NCI-H1694 (cell line): ENCODE results near the gene MARCHF4.

Experiments used
- DNase-seq: peaks from one replicate; lab custom pipeline; 2025; lab: John Stamatoyannopoulos, UW

Gene MARCHF4

DNA sequence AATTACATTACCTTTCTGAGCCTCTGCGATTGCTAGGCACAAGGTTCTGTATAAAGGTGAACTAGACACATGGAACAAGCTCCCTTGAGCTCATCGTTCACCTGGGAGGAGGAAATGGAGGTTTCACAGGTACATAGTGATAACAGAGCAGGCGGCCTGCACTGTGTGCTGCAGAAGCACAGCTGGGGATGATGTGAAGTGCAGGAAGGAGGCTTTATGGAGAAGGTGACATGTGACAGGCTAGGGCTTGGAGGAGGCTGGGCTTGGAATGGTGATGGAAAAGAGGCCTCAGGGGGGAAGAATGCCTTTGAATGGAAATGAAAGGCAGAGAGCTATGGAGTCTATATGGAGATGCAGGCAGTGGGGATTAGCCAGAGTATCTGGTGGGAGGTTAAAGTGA lies 22.9 kb downstream of the MARCHF4 start:
- DNase-seq = no peak

DNA sequence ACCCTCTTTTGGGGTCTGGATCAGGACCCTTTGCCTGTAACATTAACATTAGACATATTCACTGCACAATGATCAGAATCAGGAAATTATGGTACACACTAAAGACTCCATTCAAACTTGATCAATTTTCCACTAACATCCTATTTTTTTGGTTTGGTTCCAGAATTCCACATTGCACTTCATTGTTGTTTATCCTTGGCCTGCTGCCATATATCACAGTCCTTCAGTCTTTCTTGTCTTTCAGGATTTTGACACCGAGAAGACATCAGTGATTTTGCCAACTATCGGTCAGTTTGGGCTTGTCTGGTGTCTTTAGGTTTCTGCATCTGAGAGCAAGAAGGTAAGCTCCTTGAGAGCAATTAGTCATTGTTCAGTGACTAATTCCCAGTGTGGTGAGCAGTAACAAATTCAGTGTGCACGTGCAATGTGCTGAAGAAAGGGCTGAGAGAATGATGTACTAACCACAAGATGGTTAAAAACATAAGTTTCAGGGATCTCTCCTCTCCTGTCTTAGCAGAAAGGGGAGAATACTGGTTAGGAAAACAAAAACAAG lies 23.5 kb downstream of the MARCHF4 start:
- no peak for DNase-seq

DNA sequence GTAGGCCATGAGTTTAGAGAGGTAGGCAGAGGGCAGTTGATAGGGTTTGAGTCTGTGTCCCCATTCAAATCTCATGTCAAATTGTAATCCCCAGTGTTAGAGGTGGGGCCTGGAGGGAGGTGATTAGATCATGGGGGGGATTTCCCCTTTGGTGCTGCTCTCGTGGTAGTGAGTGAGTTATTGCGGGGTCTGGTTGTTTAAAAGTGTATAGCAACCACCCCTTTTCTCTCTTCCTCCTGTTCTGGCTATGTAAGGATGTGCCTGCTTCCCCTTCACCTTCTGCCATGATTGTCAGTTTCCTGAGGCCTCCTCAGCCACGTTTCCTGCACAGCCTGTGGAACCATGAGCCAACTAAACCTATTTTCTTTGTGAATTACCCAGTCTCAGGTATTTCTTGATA lies 25.5 kb downstream of the MARCHF4 start:
- no peak for DNase-seq

DNA sequence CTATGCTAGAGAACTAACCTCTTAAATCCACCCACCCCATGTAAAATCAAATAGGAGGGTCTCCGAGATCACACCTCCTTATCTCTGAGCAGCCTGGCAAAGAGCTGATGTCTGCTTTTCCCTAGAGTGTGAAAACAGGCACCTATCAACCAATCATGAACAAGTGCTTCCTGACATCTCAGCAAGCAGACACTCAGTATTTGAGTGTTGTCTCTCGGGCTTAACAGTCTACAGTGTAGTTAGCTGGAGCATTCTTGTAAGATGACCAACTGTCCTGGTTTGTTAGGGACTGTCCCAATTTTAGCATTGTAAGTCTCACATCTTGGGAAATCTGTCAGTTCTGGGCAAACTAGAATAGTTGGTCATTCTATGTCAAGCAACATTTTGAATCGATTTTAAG lies 26.4 kb downstream of the MARCHF4 start:
- DNase-seq = no peak

DNA sequence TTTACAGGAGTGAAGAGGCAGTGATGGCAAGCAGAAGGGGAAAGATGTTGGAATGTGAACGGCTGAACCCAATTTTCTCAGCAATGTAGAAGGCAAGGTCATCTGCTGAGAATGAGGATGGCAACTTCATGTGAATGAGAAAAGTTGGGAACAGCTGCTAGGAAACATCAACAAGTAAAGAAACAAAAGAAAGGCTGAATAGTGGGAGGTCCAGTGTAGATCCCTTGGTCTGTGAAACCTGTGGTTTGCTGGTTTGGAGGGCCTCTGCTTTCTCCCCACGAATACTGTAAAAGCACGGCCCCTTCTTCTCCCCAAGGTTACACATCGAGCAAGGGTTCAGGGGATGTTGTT lies 27.4 kb downstream of the MARCHF4 start:
- no peak for DNase-seq

DNA sequence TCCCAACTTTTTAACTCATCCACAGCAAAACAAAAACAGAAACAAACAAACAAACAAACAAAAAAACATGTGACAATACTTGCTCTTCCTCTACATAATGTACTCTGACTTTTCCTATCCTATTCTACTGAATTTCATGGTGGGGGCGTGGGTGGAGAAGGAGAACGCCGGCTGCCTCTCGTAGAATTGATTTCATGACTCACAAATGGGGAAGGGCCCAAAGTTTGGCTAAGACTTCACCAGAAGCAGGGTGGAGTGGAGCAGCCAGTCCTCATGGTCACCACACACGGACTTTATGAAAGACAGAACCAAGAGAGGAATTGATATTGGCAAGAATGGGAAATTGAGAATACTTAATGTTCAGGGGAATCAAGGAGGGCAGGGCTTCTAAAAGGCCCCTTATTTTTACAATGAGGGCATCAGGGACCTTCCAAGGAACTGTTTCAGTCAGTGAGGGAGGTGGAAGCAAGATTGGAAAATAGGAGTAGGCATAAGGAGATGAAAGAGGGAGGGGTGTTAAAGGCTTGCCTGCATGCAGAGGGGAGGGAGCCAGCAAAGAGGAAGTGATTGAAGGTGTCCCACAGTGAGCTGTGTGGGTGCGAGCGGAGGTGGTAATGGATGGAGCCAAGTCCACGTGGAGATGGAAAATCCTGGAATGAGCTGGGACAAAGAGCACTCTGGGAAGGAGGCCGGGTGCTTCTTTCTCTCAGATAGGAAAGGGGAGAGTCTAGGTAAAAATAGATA lies 27.9 kb downstream of the MARCHF4 start:
- DNase-seq = no peak

DNA sequence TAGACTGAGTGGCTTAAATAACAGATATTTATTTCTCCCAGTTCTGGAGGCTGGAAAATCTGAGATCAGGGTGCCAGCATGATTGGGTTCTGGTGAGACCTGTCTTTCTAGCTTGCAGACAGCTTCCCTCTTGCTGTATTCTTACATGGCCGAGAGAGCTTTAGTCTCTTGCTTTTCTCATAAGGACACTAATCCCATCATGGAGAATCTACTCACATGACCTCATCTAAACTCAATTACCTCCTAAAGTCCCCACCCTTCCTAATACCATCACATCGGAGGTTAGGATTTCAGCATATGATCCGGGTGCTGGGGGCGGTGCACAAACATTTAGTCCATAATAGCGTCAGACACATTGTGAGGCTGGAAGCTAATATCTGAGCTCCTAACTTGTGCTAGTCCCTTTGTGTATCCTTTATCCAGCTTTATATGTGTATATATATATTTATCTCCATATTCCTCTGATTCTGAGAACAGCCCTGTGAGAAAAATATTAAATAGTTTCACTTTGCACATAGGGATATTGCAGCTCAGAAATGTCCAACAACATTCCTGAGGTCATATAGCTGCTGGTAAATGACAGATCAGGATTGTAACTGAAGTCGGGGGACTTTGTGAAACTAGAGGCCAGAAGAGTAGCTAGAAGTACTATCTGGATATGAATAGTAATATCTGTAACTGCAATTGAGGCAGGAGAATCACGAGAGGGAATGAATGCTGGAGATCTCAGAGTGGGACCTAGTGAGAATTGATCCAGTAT lies 28.9 kb downstream of the MARCHF4 start:
- no peak for DNase-seq

DNA sequence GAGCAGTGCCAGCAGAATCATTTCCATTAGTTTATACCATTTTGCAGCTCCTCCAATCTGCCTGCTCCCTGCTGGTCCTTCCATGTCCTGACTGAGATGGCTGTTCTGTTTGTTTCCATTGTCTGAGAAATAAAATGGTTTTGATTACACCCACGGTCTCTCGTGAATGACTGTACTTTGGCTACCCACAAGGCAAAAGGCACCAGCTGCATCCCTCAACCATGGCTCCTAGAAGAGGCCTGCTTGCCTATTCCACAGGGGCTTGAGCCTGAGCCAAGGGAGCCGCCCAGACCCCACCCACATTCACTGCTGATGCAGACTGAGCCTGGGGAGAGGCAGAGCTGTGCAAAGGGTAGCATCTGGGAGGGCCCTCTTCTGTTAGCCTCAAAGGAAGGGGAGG lies 31.2 kb downstream of the MARCHF4 start:
- DNase-seq = peak; percentile 83

DNA sequence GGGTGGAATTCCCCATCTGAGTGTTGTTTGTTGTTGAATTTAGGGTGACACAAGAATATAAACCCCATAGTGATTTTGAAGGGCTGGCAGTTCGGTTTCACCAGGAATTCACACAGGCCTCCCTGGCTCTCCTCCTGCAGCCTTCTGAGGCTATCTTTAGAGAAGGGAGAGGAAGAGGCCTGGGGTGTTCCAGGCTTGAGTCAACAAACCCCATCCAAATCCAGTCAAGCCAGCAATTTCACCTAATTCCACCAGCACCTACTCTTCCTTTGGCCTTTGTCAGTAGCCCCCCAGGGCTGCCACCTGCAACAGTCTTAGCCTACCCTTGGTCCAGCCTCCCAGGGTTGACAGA lies 32.0 kb downstream of the MARCHF4 start:
- no peak for DNase-seq

DNA sequence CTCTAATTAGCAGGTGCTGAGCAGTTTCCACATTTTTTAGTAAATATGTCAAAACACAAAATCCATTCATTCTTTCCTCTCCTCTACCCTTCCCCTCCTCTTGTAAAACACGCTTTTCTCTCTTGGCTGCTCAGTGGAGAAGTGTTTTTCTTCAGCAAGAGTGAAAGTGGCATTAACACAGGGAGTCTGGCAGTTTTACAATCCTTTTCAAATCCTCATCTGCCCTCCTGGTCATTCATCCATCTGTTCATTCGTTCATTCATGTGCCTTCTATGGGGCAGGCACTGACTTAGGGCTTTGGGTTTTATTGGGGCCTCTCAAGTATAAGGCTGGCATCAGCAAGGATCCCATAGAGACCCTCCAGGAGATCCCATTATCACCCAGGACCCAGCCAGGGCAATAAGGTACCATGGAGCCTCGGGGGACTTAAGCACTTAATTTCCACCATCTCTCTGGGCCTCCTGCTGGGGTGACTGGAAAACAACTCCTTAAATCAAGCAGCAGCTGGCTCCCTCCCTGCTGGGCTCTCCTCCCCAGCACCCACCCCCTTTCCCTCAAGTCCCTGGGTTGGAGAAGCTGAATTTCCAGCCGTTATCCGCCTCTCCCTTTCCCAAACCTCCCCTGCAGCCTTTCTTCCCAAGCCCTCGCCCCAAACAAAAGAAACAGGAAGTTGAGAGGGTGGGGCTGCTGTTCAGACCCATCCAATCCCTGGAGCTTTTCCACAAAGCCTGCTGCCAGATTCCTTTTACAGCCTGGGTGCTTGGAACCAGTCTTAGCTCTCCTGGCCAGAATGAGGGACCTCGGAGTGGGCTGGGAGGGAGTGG lies 32.6 kb downstream of the MARCHF4 start:
- DNase-seq = peak; percentile 87

DNA sequence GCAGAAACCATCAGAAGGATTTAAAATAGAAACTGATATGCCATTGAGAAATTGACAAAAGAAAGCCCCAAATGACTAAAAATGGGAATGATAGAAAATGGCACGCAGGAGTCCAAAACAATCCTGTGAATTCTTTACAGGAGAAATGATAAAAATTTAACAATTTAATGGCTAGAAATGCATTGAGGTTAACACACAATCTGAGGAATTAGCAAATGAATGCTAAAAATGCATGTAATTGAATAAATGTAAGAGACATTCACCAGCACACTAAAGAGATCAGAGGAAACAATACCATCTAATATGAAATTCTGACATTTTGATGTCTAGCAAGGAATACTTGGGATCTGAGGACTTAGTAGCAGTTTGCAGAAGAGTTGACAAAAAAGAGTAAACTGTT lies 37.0 kb downstream of the MARCHF4 start:
- DNase-seq = no peak

DNA sequence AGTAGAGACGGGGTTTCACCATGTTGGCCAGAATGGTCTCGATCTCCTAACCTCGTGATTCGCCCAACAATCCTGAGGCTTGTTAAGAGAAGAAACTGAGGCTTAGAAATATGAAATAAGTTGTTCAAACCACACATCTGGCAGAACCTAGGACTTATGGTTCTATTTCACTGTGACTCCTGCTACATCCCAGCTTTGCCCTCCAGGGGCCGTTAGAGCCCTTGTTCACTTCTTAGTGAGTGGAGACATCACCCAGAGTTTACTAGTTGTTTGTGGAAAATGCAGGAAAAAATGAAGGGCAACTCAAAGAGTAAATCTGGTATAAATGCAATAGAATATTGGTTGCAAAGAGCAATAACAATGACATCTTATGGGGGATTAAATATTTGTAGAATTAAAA lies 43.9 kb downstream of the MARCHF4 start:
- DNase-seq = no peak

DNA sequence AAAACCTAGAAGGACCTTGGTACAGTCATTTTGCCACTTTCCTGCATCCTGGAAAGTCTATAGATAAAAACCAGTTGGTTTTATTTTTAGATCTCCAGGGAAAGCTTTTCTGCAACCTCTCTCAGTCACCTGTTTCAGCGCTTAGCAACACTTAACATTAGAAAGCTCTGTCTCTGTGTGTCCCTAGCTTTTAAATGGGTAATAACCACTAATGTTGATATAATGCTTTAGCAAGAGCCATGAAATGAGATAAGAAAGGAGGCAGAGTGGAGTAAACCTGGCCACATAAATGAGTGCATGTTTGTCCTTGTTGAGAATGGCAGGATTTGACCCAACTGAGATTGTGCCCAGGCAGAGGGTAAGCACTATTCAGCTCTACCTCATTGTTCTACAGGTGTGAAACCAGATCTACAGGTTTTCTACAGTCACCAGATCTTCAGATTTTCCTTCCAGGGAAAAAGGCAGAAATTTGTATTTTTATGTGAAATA lies 44.8 kb downstream of the MARCHF4 start:
- DNase-seq = no peak
